Peyer's patch (tissue), 4 donors: ENCODE data around the gene SENP8. TPM values are rescaled to one million over a fixed set of nuclear protein-coding genes. Genes with fewer than 3 reads are reported as not detected.
A peak's percentile ranks its signal among the peaks of the same experiment; 100 is the strongest.

Source experiments
- DNase-seq, 3 donors: peaks; one replicate each; pipeline ENCODE4 v3.0.0-alpha.2; 2017 to 2019
- H3K27ac ChIP-seq, 4 donors: fragments of 200-600 bp; sonication (generic); one replicate each; pipeline ENCODE4 v1.5.1; 2016 to 2019
- H3K27me3 ChIP-seq, 2 donors: fragments of 200-600 bp; sonication (generic); one replicate each; pipeline ENCODE4 v1.5.1; 2019
- H3K36me3 ChIP-seq, 3 donors: fragments of 200-600 bp; sonication (generic); one replicate each; pipeline ENCODE4 v1.5.1; 2016 to 2019
- H3K4me1 ChIP-seq, 4 donors: fragments of 200-600 bp; sonication (generic); one replicate each; pipeline ENCODE4 v1.5.1; 2016 to 2019
- H3K4me3 ChIP-seq, 4 donors: fragments of 200-600 bp; sonication (generic); 1 replicate in 3 of 4; 2 replicates in 1 of 4; pipeline ENCODE4 v1.5.1; 2016 to 2019; ENCODE audit warnings: mild to moderate bottlenecking in 1 of 4
- H3K9me3 ChIP-seq, 4 donors: fragments of 200-600 bp; sonication (generic); one replicate each; pipeline ENCODE4 v1.5.1; 2016 to 2019; ENCODE audit warnings: mild to moderate bottlenecking in 1 of 4
- CTCF ChIP-seq, 6 experiments: fragments of 450-650 bp in 4 of 6; fragments of 200-600 bp in 2 of 6; sonication (generic) in 1 of 6; IDR thresholded peaks; one replicate each; pipeline ENCODE4 v1.5.1; 2017 to 2019; ENCODE audit warnings: antibody characterized with exemption in 6 of 6, mild to moderate bottlenecking in 3 of 6, moderate library complexity in 1 of 6
- POLR2A ChIP-seq, 2 donors: fragments of 450-650 bp; IDR thresholded peaks; one replicate each; pipeline ENCODE4 v1.5.1; 2017; ENCODE audit warnings: antibody characterized with exemption in 2 of 2, mild to moderate bottlenecking in 2 of 2, moderate library complexity in 2 of 2
- total RNA-seq, 4 donors: library from RNA; depleted of rRNA; stranded (reverse); fragments of >200 nt; gene quantifications; one replicate each; pipeline ENCODE4 v1.1.0, GENCODE V29; 2016

SENP8 gene
- total RNA-seq, 4 donors from 2014 or later, result 0.88 to 2.4 (median 0.95) TPM; not detected in 1

GRCh38 chr15:72146934-72147333 lies 28.7 kb downstream of the SENP8 start:
- DNase-seq, result no peak
- no peaks in the 10 kb centered on the region for H3K27me3 ChIP-seq
- no peaks in the 10 kb centered on the region for H3K9me3 ChIP-seq
- H3K36me3 ChIP-seq, result no peaks in the 10 kb centered on the region
- H3K4me1 ChIP-seq, result no peaks in the 10 kb centered on the region
- TF ChIP-seq CTCF (IDR thresholded peaks at IDR 0.05) (no peak), POLR2A (IDR thresholded peaks at IDR 0.05) (no peak)
- H3K4me3 ChIP-seq, result no peak overlapping the region
- H3K27ac ChIP-seq, result no peak overlapping the region

GRCh38 chr15:72147418-72147817 lies 29.2 kb downstream of the SENP8 start:
- H3K4me3 ChIP-seq, result no peak overlapping the region
- H3K9me3 ChIP-seq, result no peaks in the 10 kb centered on the region
- H3K4me1 ChIP-seq, result no peaks in the 10 kb centered on the region
- no peak for DNase-seq
- H3K27me3 ChIP-seq, result no peaks in the 10 kb centered on the region
- no peak overlapping the region for H3K27ac ChIP-seq
- H3K36me3 ChIP-seq, result no peaks in the 10 kb centered on the region
- TF ChIP-seq CTCF (IDR thresholded peaks at IDR 0.05) (no peak), POLR2A (IDR thresholded peaks at IDR 0.05) (no peak)

- Histone ChIP-seq H3K4me1 (peaks cover 0 to 9% (median 0%) of the 10 kb centered on the region in 4 donors), H3K36me3 (no peaks in the 10 kb centered on the region), H3K9me3 (no peaks in the 10 kb centered on the region), H3K27ac (no peak overlapping the region), H3K4me3 (no peak overlapping the region), H3K27me3 (no peaks in the 10 kb centered on the region)
- TF ChIP-seq POLR2A (IDR thresholded peaks at IDR 0.05) (no peak), CTCF (IDR thresholded peaks at IDR 0.05) (no peak)
- no peak for DNase-seq
Measured at GRCh38 chr15:72153269-72154000, 35.2 kb downstream of the SENP8 start.

DNA sequence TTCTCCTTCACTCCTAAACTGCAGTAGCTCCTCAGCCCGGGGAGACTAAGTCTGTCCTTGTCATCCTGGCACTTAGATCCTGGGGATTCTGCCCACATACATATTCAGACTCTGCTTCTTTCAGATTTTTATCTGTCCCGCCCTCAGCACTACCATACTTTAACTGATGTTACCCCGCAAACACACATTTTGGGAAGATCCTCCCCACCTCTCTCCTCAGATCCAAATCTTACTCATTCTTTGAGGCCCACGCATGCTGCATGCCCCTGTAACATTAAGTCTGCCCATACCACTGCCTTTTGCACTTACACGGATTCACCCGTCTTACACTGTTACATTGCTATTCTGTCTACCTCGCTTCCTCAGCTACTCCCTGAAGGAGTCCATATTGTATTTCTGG lies 36.1 kb downstream of the SENP8 start:
- no peak for TF ChIP-seq POLR2A (IDR thresholded peaks at IDR 0.05)
- TF ChIP-seq CTCF (IDR thresholded peaks at IDR 0.05), result no peak
- Histone ChIP-seq H3K4me1 (peaks cover 0 to 9% (median 0%) of the 10 kb centered on the region in 4 donors), H3K27me3 (no peaks in the 10 kb centered on the region), H3K27ac (no peak overlapping the region), H3K4me3 (no peak overlapping the region), H3K36me3 (no peaks in the 10 kb centered on the region), H3K9me3 (no peaks in the 10 kb centered on the region)
- DNase-seq, result no peak

DNA sequence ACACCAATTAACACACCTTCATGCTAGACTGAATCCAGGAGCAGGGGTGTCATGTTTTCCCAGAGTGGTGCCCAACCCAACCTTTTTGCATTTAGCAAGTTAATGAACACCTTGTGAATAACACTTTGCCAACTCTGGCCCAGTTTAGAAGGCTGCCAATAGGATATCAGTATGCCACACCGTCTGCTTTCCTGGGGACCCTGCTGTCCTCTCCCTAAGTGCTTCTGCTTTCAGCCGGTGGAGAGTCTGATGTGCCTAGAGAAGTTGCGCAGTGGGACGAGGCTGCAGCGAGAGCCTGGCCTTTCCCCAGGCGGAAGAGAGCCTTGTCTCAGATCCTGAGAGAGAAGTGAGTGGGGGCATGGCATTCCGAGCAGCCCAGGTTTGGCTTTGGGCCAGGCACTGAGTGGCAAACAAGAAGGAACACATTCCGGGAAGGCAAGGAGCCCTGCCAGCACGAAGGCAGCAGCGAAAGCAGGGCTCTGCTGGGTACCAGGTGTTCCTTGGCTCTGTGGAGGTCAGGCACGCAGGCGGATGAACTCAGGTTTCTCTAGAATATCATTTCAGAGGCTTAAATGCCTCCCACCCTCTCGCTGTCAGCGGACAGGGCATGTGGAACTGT lies 36.9 kb downstream of the SENP8 start:
- TF ChIP-seq POLR2A (IDR thresholded peaks at IDR 0.05) (no peak), CTCF (IDR thresholded peaks at IDR 0.05) (no peak)
- H3K4me3 ChIP-seq, result peak overlapping the region in 3 of 4 donors; percentile 21 to 59 (median 50)
- H3K27ac ChIP-seq, result peak overlapping the region in 3 of 4 donors; percentile 15 to 65 (median 57)
- H3K4me1 ChIP-seq, result peaks cover 0 to 9% (median 0%) of the 10 kb centered on the region in 4 donors
- peak in 2 of 3 donors; percentile 81 for DNase-seq
- no peaks in the 10 kb centered on the region for H3K27me3 ChIP-seq
- H3K36me3 ChIP-seq, result no peaks in the 10 kb centered on the region
- H3K9me3 ChIP-seq, result no peaks in the 10 kb centered on the region
